ENCODE data around the gene GH1. TPM values are rescaled to one million over a fixed set of nuclear protein-coding genes. Genes with fewer than 3 reads are reported as not detected.

GH1 gene
- total and polyA plus RNA-seq, 4 donors, result not detected

DNA sequence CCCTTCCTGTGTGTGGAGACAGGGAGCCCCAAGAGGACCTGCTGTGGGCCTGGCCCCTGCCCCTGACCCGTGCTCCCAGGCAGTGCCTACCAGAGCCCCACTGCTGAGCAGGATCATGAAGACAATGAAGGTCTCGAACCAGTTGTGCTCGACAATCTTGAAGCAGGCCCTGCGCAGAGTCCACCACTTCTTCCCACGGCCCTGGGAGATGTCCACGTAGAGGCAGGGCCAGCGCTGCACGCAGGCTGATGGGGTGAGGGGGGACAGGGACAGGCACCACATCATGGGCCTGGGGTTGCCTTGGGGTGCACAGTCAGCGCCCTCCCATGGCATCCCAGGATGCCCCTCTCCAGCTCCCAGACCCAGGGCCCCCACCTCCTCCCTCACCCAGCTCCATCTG is 29.9 kb upstream of the GH1 start:
- 91% methylated on average over 9 of the region's 9 CpGs for WGBS

DNA sequence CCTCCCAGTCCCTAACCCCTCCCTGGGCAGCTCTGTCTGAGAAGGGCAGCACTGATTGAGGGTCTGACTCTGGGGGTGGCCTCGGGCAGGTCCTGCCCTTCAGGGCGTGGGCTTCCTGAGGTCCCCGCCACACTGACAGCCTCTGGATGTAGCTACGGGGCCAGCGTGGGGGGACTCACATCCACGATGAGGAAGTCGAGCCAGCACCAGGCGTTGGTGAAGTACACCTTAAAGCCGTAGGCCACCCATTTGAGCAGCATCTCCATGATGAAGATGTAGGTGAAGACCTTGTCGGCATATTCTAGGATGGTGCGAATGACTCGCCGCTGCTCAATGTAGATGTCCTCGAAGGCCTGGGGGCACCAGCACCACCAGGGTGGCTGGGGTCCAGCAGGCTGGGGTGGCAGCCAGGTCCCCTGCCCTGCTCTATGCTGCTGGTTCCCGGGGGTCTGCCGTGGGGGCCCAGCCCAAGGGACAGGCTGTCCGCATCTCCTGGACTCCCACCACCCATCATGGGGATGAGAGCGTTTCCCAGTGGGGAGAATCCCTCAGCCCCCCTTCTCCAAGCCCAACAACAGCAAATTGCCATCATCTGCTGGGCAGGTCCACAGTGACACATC is 29.2 kb upstream of the GH1 start:
- no peak overlapping the region for H3K9ac ChIP-seq (ENCODE audit: low read depth in 1 of 2, low read length in 2 of 2)
- no peaks in the 10 kb centered on the region for H3K9me3 ChIP-seq (ENCODE audit: control insufficient read depth in 4 of 4, low read length in 3 of 4)
- no peak for DNase-seq (ENCODE audit: low spot score)
- peaks cover 0 to 4% (median 0%) of the 10 kb centered on the region in 4 donors for H3K4me1 ChIP-seq (ENCODE audit: control insufficient read depth in 4 of 4, insufficient read depth in 4 of 4, low read length in 3 of 4)
- H3K27ac ChIP-seq (ENCODE audit: low read depth in 1 of 2, low read length in 2 of 2), result no peak overlapping the region
- H3K27me3 ChIP-seq (ENCODE audit: control insufficient read depth in 4 of 4, insufficient read depth in 4 of 4, low read length in 3 of 4), result no peaks in the 10 kb centered on the region
- 87% methylated on average over 18 of the region's 18 CpGs for WGBS
- TF ChIP-seq RAD21 (IDR thresholded peaks at IDR 0.05), result no peak
- no peak overlapping the region for H3K4me3 ChIP-seq (ENCODE audit: low read depth in 1 of 3, low read length in 3 of 3)
- H3K36me3 ChIP-seq (ENCODE audit: control insufficient read depth in 4 of 4, insufficient read depth in 3 of 4, low read depth in 1 of 4, low read length in 3 of 4), result no peaks in the 10 kb centered on the region

More for the DNA sequence above, 29.9 kb upstream of the GH1 start:
- H3K9ac ChIP-seq (ENCODE audit: low read depth in 1 of 2, low read length in 2 of 2), result no peak overlapping the region
- H3K27me3 ChIP-seq (ENCODE audit: control insufficient read depth in 4 of 4, insufficient read depth in 4 of 4, low read length in 3 of 4), result no peaks in the 10 kb centered on the region
- peaks cover 0 to 4% (median 0%) of the 10 kb centered on the region in 4 donors for H3K4me1 ChIP-seq (ENCODE audit: control insufficient read depth in 4 of 4, insufficient read depth in 4 of 4, low read length in 3 of 4)
- H3K27ac ChIP-seq (ENCODE audit: low read depth in 1 of 2, low read length in 2 of 2), result no peak overlapping the region
- H3K36me3 ChIP-seq (ENCODE audit: control insufficient read depth in 4 of 4, insufficient read depth in 3 of 4, low read depth in 1 of 4, low read length in 3 of 4), result no peaks in the 10 kb centered on the region
- no peak for DNase-seq (ENCODE audit: low spot score)
- H3K9me3 ChIP-seq (ENCODE audit: control insufficient read depth in 4 of 4, low read length in 3 of 4), result no peaks in the 10 kb centered on the region
- no peak overlapping the region for H3K4me3 ChIP-seq (ENCODE audit: low read depth in 1 of 3, low read length in 3 of 3)
- TF ChIP-seq, protein P1, sequence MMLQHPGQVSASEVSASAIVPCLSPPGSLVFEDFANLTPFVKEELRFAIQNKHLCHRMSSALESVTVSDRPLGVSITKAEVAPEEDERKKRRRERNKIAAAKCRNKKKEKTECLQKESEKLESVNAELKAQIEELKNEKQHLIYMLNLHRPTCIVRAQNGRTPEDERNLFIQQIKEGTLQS (IDR thresholded peaks at IDR 0.05), result no peak
- TF ChIP-seq RXRA (IDR thresholded peaks at IDR 0.05) (no peak), TAF1 (conservative IDR thresholded peaks at IDR 0.05) (no peak), HNF4A (conservative IDR thresholded peaks at IDR 0.05) (no peak), REST (IDR thresholded peaks at IDR 0.05) (no peak)

DNA sequence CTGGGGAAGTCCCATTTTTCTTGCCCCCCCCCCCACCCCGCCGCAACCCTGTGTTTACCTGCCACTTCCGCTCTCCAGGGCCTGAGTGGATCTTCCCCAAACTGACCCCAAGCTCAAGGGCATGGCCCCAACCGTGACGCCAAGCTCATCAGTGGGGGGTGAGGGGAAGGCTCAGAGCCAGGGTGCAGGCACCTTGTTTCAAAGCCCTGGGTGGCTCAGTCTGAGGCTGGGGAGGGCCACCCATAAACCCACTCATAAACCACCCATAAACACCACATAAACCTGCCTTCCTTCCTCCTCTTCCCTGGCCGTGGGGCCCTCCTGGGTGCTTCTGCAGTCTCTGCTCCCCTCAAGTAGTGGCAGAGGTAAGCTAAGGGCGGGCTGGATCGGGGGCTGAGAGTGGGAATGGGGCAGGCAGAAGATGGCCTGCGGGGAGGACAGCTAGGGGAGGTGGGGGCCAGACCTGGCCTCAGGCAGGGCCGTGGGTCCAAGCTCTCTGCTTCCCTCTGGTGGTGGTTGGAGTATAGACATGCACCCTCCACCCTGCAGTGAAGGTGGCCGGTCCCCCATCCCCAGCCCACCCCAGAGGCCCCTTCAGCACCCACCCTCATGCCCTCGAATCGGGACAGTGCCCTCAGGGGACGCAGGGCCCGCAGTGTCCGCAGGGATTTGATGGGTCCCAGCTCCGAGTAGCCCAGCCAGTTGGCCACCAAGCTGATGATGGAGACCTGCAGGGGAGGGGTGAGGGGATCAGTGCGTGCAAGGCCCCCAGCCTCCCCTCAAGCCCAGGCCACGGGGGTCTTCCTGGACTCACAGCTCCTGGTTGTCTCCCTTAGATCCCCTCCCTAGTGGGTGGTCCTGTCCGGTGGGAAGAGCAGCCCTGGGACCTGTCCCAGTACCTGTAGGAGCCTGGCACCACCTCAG is 28.1 kb upstream of the GH1 start:
- Histone ChIP-seq H3K4me1 (ENCODE audit: control insufficient read depth in 4 of 4, insufficient read depth in 4 of 4, low read length in 3 of 4) (peaks cover 0 to 4% (median 0%) of the 10 kb centered on the region in 4 donors), H3K27me3 (ENCODE audit: control insufficient read depth in 4 of 4, insufficient read depth in 4 of 4, low read length in 3 of 4) (no peaks in the 10 kb centered on the region), H3K27ac (ENCODE audit: low read depth in 1 of 2, low read length in 2 of 2) (no peak overlapping the region), H3K9me3 (ENCODE audit: control insufficient read depth in 4 of 4, low read length in 3 of 4) (no peaks in the 10 kb centered on the region), H3K9ac (ENCODE audit: low read depth in 1 of 2, low read length in 2 of 2) (no peak overlapping the region), H3K4me3 (ENCODE audit: low read depth in 1 of 3, low read length in 3 of 3) (no peak overlapping the region), H3K36me3 (ENCODE audit: control insufficient read depth in 4 of 4, insufficient read depth in 3 of 4, low read depth in 1 of 4, low read length in 3 of 4) (no peaks in the 10 kb centered on the region)
- DNase-seq (ENCODE audit: low spot score), result peak; percentile 58
- 25% methylated on average over 20 of the region's 20 CpGs for WGBS
- TF ChIP-seq TAF1 (conservative IDR thresholded peaks at IDR 0.05), result no peak
- peak; percentile 48 for TF ChIP-seq CTCF (IDR thresholded peaks at IDR 0.05; ENCODE audit: low read depth, low read length, missing input control)
- peak in 1 of 2 donors; percentile 70 for TF ChIP-seq RAD21 (IDR thresholded peaks at IDR 0.05)
